Measurements from ENCODE around the gene VIPR2.
"Not testable (repeated sequence)": the region's sequence is repeated elsewhere in the genome, so short reads cannot be mapped to it uniquely, and the experiment has no call there.

The VIPR2 gene

DNA sequence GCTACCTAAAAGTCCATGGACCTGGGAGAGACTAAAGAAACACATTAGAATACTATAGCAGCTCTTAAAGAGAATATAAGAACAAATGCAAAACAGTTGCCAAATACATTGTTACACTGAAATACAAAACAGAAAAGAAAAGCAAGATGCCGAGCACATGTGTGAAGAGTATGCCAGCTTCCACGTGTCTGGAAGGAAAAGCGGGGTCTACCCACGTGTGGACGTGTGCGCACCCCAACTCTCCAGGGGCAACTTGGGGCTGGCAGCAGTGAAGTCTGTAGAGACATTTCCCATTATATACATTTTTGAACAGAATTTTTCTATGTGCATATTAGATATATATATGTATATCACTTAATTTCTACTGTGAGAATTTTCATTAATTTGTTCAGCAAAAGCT lies 6.2 kb downstream of the VIPR2 start:
- DNase-seq, result no peak

DNA sequence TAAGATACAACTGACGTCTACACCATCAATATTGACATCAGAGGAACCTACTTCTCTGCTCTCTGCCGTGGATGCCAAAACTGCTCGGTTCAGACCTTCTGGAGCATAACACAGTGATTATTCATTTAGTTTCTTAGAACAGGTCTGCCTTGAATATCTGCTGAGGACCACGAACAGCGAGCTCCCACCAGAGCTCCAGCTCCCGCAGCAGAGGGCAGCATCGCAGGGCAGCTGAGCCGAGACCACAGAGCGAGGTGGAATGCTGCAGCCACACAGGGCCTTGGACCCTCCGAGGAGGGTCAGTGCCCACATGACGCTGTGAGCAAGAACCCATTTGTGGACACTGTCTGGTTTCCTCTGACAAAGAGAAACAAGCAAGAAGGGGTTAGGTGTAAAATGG lies 6.8 kb downstream of the VIPR2 start:
- DNase-seq, result no peak

DNA sequence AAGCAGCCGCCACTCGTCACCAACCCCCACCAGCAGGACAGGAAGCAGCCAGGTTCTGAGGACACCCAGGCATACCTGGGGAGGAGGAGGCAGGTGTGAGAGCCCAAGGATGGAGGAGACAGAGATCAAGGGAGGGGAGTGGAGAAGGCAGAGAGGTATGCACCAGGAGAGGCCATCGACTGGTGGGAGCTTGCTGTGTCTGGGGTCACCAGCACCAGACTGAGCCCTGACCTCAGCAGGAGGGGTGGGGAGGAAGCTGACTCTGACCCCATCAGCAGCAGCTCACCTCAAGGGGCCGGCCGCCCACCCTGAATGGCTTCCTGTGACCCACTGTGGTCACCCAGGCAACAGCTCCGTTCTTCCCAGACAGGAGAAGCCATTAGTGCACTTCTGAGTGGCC lies 7.8 kb downstream of the VIPR2 start:
- no peak for DNase-seq

DNA sequence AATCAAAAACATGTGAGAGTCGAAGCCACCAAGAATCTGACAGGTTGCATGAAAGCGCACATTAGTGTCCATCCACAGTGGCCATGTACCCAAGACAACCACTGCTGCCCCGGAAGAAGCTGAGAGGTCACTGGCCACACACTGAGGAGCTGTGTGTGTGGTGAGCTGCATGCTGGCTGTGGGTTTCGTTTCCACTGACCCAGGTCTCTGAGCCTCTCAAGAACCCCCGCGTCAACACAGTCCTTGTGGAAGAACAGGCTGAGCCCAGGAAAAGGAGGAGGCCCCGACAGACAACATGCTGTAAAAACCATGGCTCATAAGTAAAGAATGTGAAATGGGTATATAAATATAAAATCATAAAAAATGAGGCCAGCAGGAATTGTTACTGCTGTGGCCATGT lies 8.2 kb downstream of the VIPR2 start:
- DNase-seq, result no peak

DNA sequence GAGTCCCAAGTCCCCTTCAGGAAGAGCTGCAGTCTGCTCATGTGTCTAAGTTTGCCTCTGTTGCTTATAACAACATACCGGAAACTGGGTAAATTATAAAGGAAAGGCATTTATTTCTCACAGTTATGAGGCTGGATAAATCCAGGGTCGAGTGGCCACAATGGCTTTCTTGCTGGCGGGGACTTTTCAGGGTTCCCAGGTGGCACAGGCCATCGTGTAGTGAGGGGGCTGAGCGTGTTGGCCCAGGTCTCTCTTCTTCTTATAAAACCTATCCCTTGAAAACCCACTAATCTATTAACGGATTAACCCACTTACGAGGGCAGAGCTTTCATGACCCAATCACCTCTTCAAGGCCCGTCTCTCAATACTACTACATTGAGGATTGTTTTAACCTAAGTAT lies 8.7 kb downstream of the VIPR2 start:
- DNase-seq, result no peak

DNA sequence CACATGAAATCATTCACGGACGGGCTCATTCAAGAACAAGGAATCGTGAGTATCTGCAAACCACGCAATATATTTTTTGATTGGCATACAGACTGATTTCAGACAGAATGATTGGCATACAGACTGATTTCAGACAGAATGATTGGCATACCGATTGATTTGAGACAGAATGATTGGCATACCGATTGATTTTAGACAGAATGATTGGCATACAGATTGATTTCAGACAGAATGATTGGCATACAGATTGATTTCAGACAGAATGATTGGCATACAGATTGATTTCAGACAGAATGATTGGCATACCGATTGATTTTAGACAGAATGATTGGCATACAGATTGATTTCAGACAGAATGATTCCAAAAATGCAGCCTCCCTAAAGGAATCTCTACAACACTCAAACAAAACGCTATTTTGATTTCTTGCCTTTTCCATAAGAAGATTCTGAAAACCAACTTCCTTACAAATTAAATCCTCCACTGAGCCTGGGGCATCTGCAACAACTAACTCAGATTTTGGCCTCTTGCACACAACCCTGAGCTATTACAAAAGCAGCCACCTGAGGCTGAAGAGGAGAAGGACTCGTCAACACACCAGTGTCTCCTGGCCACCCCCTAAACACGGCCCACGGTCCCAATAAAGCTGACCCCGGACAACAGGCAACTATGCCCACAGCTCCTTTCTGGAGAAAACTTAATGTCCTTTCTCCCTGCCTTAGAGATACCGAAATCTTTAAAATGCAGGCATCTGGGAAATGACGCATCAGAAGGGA lies 11.8 kb downstream of the VIPR2 start:
- not testable (repeated sequence) for DNase-seq

DNA sequence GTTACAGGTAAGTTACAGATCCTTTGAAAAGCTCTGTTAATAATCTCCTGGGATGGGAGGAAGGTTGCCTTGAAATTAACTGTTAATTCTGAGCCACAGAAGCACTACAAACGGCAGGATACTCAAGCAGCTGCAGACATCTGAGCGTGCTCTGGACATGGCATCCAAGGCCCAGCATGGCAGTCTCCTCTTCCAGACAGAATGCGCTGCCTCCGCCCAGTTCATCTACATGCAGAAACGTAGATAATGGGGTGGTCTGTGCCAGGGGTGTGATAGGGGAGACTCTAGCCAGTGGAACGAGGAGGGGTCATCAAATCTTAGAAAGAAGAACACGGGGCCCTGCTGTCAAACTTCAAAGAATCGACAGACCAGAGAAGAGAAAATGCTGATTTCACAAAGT lies 13.8 kb downstream of the VIPR2 start:
- DNase-seq, result no peak

DNA sequence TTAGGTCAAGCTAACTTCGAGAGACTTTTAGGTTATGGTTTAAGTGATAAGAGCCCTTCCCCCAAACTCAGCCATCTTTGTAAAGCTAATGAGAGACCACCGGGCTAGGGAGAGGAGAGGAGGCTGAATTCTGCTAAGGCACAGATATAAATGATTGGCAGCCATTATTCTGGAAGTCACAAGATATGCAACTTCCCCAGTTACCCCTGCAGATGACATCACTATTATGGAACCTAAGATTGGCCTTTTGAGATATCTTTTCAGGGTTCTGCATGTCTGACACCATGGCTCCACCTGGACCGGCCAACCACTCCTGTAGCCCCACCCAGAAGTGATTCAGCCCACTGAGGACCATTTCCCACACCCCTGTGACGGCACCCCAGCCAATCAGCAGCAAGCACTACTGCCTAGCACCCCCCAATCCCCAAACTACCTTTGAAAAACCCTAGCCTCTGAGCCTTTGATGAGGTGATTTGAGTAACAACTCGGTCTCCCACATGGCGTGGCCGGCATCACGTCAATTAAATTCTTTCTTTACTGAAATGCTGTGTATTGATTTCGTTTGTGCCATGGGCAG lies 14.4 kb downstream of the VIPR2 start:
- DNase-seq, result no peak

DNA sequence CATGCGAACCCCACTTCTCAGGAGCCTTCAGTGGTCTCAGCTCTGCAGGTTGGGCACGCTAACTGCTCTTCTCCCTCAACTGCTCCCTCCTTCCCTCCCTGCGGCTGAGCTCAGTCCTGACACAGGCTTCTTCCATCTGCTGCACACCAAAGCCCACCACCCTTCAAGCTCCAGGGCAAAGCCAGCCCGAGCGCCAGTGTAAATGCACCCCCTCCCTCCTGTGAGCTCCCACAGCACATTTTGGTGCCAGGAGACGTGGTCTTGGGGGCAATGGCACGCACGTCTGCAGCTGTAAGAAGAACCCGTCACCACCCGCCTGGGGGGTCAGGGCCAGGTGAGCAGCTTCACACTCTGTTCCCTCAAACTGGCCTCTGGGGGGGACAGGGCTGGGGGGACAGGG lies 15.9 kb downstream of the VIPR2 start:
- DNase-seq, result no peak

DNA sequence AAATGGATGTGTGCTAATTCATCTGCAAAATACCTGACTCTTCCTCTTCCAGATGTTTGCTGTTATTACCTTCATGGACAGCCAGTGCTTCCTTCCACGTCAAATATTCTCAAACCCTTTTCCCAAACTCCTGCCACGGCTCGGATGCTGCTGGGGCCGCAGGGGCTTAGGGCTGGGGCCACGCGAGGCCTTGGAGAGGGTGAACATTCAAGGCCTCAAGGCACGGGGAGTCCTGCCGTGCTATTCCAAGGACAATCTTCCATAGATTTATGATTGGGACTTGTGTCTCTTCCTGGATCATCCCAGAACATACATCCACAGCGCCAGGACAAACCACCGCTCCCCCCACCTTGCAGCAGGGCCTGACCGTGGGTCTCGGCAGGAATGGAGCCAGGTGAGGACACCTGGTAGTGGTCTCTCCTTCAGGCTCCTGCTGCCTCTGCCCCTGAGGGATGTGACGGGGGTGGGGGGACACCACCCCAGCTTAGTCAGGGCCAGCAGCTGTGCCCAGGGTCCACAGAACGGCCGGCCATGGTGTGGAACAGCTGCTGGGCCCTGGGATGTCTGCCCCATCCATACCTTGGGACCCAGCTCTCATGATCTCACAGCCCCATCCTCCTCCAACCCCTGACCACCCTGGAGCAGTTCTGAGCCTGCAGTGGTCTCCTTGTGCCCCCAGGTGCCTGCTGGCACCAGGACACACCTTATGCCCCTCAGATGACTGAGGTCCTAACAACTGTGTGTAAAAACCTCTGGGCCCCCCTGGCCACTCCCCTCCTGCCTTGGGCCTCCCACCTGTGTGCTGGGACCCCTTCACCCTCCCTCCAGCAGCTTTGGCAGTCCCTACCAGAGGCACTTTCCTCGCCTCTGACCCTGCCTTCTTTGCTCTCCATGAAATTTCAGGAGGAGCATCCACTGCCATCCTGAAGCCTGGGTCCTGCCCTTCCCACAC lies 16.7 kb downstream of the VIPR2 start:
- no peak for DNase-seq

DNA sequence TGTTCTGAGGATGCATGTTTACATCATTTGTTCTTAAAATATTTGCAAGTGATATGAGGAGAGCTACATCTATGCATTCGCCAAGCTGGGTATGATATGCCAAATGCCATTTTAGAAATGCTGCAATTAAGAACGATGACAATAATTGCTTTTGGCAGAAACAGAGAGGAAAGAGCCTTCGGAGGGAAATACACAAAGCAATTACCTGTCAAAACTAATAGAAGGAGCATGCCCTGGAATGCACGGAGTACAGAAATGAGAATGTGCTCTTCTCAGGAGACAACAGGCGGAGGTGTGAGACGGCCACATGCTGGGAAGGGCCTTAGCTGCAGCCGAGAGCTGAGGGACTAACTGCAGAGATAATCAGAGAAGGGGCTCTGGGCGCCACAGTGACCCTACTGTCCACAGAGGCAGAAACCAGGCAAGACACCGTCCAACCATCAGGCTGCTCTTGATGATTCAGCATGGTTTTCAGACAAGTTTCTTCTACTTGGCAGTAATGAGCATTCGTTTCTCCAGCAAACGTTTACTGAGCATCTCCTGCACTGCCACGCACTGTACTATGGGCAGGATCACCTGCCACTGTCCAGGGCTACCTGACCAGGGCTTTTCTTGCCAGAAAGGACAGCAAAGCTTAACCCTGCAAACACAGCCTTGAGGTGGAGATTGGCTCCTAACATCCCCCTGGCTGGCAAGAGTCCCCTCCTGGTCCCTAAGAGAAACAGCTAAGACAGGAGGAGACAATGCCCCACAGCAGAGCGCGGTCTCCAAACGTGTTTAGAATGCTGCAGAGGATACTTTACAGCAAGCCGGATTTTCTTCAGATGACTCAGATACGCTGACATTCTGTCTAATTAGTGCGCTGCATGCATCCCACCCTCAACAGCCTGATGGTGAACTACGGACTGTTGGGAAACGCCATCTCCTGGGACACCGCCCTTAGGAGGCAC lies 18.1 kb downstream of the VIPR2 start:
- DNase-seq, result no peak

DNA sequence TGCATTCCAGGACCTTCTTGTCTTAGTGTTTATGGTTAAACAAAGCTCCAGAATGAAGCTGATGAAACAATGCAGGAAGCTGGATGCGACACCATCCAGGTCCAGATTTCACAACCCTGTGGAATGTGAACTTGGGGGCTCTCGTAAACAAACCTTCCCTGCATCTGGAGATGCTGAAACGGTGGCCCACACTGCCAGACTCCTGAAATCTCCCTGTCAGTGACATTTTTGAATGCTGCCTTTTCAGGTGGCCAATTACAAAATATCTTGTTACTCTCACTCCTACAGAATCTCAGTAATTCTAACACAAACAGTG lies 18.8 kb downstream of the VIPR2 start:
- DNase-seq, result no peak

DNA sequence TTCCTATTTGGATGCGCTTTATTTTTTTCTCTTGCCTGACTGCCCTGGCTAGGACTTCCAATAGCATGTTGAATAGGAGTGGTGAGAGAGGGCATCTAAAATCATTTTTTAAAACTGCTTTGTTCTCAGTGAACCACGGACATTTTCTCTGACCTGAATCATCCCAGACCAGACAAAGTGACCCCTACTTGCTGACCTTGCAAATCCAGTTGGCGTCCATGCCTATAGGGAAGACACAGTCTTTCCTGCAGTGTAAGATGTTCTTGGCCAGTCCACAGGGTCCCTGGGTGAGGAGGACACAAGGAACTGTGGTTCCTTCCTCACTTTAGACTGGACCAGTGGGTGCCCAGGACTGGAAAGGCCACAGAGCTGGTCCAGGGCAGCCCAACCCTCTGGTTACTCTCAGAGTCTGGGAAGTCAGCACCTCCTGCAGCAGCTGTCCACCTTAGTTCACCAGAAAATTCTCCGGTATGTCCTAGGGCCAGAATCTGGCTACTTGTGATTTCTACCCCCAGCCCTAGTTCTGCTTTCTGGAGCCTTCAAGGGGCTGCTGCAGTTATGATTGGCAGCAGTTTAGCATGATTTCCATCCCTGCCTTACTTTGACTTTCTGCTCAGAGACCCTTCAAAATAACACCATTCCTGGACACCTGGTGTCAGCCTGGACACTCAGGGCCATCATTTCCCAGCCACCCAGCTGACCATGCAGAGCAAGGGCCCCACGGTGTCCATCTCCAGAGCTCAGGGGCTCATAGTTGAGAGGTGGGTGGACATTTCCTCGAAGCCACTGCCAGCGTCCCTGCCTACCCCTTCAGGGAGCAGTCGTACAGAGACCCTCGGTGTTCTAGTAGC lies 19.3 kb downstream of the VIPR2 start:
- no peak for DNase-seq

DNA sequence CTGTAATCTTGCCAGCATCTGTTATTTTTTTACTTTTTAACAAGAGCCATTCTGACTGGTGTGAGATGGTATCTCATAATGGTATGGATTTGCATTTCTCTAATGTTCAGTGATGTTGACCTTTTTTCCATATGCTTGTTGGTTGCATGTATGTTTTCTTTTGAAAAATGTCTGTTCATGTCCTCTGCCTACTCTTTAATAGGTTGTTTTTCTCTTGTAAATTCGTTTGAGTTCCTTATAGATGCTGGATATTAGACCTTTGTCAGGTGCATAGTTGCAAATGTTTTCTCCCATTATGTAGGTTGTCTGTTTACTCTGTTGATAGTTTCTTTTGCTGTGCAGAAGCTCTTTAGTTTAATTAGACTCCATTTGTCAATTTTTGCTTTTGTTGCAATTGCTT lies 20.9 kb downstream of the VIPR2 start:
- not testable (repeated sequence) for DNase-seq

DNA sequence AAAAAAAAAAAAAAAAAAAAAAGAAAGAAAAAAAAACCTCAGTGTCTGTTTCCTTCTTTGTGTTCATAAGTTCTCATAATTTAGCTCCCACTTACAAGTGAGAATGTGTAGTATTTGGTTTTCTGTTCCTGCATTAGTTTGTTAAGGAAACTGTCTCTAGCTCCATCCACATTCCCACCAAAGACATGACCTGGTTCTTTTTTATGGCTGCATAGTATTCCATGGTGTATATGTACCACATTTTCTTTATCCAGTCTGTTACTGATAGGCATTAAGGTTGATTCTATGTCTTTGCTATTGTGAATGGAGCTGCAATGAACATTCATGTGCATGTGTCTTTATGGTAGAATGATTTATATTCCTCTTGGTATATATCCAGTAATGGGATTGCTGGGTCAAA lies 21.4 kb downstream of the VIPR2 start:
- not testable (repeated sequence) for DNase-seq

DNA sequence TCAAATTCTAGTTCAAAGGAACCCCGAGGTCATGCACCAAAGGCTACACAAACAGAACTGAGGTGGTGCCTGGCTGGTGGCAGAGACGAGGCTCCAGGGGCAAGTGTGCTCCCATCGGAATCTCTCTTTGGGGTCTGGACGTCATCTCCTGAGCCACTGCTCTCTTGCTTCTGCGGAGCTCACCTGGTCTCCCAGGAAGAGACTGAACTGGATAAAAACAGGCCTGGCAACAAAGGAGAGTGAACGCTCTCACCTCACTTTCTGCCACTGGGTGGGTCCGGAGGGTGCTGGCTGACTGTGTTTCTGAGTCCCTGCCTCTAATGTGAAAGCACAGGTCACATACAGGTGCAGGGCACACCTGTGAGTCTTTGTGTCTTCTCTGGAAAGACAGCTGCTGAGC lies 22.4 kb downstream of the VIPR2 start:
- DNase-seq, result no peak

DNA sequence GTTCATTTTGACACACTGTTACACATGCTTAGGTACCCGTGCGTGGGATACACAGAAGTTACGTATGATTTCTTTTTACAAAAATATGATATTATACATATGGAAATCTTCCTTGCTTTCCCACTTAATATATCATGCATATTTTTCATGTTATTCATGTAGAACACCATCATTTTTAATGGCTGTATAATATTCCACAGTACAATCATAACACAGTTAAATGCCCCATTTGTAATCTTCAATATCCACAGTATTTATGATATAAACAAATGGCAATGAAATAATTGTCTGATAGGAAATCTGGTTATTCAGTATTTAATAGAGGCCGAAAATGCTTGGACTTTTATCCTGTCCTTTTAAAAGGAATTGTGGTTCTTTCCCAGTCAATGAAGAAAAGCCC lies 23.2 kb downstream of the VIPR2 start:
- DNase-seq, result no peak

DNA sequence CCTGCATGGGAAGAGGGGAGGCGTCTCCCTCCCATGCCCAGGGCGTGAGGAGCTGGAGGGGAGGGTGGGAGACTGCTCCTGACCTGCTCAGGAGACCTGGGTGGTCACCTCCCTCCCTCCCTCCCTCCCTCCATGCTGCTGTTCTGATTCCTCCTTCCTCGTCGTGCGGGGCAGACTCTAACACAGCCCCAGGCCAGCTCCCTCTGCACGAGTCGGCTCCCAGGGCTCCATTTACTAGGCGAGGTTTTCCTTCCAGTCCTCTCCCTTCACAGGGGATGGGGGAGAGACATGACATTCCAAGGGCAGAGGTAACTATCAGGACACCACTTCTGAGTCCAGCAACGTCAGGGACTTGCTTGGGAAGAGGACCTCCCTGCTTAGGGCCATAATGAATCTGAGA lies 23.6 kb downstream of the VIPR2 start:
- DNase-seq, result no peak

DNA sequence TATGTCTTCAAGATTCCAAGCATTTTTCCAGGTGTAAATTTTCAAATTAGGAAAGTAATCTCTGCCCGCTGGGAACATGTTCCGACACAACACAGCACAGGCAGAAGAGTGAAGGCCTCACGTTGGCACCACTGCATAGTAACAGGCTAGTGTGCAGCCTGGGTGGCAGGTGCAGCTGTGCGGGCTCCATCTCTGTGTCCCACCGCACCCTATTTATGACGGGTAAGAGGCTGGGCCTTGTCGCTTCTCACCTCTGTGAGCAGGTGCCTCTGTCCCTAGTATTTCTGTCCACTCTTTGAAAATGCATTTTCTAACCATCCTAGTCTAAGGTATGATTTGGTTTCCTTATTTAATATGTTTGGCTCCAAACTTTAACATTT lies 24.1 kb downstream of the VIPR2 start:
- DNase-seq, result no peak

DNA sequence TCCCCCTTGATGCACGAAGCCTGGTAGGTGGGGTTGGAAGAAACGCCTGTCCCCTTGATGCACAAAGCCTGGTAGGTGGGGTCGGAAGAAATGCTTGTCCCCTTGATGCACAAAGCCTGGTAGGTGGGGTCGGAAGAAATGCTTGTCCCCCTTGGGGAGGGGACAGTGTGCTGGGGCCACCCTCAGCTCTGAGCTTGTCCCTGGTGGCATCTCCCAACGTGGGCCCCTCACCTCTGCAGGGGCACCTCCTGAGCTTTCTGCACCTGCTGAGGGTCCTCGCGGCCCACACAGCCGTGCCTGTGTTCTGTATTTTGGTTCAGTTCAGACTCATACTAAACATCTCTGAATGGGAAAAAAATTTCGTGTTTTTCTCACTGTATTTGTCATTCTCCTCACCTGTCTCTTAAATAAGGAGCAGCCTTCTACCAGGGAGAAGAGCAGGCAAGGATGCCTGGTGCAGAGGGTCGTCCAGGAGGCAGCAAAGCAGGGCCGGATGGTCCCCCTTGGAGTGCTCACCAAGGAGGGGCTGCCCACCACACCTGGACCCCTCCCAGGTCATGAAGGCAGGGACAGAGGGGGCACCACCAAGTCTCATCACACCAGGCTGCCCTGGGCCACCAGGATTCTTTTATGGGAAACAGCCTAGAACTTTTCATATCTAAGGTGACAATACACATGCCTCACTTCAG lies 24.7 kb downstream of the VIPR2 start:
- no peak for DNase-seq

DNA sequence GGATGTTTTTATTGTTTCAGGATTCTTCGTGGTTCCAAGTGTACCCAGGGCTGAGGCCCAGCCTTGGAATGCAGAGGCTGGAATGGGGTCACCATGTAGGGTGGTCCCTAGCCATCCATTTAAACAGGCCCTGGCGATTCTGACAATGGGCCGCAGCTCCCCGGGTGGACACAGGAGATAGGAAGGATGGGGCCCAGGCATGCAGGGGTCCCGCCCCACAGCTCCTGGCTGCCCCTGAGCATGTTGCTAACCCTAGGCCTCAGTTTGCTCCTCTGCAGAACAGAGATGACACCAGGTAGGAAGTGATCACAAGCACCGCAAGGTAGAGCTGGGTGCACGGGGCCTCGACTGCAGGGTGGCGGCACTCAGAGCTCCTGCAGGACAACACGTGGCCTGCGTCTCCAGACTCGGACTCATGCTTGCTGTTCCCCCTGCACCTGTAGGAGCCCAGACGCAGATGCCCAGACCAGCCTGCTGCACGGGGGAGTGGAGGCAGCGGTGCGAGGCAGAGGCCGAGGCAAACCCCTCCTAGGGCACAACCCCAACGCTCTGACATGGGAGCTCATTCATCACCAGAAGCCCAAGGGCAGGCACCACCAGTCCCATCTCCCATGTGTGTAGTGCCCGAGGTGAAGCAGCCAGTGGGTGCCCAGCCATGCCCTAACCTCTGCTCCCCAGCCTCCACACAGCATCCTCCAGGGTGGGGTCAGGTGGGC lies 25.5 kb downstream of the VIPR2 start:
- no peak for DNase-seq

All from NCI-H1092 treated with DMSO at 0.1 percent for 48 hours (cell line).